Breast epithelium (tissue), 3 donors: ENCODE data around the gene KCNE1.

ENCODE experiments used
- CTCF ChIP-seq, 3 donors: fragments of 450-650 bp; IDR thresholded peaks; one replicate each; pipeline ENCODE4 v1.5.1; 2016 to 2017; ENCODE audit warnings: antibody characterized with exemption in 3 of 3, mild to moderate bottlenecking in 3 of 3, moderate library complexity in 3 of 3
- POLR2A ChIP-seq: fragments of 450-650 bp; IDR thresholded peaks from one replicate; pipeline ENCODE4 v1.6.1; 2016; ENCODE audit warnings: antibody characterized with exemption, mild to moderate bottlenecking, moderate library complexity
- POLR2AphosphoS5 ChIP-seq, 3 donors: sonication (generic); formaldehyde crosslinking; IDR thresholded peaks; one replicate each; pipeline ENCODE4 v1.6.1; 2017; ENCODE audit warnings: antibody characterized with exemption in 3 of 3

- TF ChIP-seq CTCF (IDR thresholded peaks at IDR 0.05), result no peak
- TF ChIP-seq POLR2A, result no peak
- TF ChIP-seq POLR2AphosphoS5 (IDR thresholded peaks at IDR 0.05), result no peak
Observed at GRCh38 chr21:34536820-34537219, 24.8 kb upstream of the KCNE1 start.
